ENCODE results near the gene SGK1.

Gene SGK1

DNA sequence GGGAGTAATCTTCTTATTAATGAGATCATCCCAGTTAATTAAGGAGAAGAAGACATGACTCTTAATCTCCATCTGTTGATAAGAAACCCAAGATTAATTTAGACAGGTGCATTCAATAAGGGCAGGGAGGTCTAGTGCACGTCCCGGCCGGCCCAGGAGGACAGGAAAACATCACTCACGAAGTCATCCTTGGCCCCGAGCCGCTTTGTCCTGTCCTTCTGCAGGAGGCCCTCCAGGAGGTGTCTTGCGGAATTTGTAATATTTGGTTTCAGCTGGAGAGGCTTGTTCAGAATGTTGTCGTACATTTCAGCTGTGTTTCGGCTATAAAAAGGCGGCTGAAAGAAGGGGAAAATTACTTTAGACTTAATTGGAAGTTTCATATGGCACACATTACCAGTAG lies 147.1 kb downstream of the SGK1 start:
- in situ Hi-C loops (cut with HindIII; ENCODE audit: low pct_ligation_motif_present, low pct_unique_long_range_greater_than_20kb, low sequenced_read_pairs) = loop anchor here (25.0 kb wide), 1 partner anchor 766 kb away; no protein-coding TSS in a partner anchor

DNA sequence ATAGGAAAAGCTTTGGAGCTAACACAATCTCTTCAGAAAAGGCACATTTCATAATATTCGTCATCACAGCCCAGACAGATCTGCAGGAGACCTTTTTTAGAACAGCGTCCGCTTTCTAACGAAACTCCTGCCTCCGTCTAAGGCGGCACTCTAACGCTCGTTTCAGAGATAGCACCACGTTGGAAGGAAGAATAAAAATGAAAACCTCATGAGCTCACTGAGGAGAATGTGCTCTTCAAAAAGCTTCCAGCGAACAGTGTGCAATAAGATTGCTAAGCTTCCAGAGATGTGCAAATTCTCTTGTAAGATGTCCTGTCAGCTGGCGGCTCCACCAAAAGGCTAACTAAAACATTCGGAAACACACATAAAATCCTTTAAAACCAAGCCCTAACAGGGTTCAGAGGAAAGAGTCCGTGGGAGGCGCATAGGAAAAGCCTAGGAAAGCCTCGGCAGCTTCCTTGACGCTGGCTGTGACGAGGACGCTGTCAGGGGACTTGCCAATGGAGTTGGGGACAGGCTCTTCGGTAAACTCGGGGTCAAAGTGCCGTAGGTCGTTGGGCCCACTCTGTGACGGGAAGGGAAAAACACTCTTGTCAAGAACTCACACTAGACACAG lies 147.9 kb downstream of the SGK1 start:
- in situ Hi-C loops (cut with HindIII; ENCODE audit: low pct_ligation_motif_present, low pct_unique_long_range_greater_than_20kb, low sequenced_read_pairs) = loop anchor here (25.0 kb wide), 1 partner anchor 767 kb away; no protein-coding TSS in a partner anchor

More for the DNA sequence above, 147.1 kb downstream of the SGK1 start:
- DNase-seq = no peak

DNA sequence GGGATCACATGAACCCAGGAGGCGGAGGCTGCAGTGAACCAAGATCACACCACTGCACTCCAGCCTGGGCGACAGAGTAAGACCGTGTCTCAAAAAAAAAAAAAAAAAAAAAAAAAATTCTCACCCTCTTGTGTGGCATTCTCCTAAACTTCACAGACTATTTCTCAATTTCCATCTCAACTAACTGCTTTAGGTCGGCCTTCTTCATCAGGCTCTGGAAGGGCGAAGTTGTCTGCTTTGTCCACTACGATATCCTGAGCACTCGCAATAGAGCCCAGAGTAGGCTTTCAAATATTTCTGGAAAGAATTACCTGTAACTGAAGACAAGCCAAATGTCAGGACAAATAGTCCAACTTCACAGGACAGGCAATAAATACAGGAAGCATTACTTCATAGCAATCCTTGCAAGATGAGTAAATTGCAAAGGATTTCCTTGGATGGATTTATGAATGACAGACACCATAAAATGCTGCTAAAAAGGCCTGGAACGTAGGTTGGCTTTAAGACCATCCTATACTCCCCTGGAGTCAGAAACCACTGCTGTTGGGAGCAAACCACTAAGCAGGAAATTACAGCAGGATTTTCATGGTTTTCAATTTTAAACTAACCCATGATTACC lies 149.2 kb downstream of the SGK1 start:
- no peak for DNase-seq
- in situ Hi-C loops (cut with HindIII; ENCODE audit: low pct_ligation_motif_present, low pct_unique_long_range_greater_than_20kb, low sequenced_read_pairs) = loop anchor here (25.0 kb wide), 1 partner anchor 769 kb away; no protein-coding TSS in a partner anchor

More for the DNA sequence above, 147.9 kb downstream of the SGK1 start:
- no peak for DNase-seq

DNA sequence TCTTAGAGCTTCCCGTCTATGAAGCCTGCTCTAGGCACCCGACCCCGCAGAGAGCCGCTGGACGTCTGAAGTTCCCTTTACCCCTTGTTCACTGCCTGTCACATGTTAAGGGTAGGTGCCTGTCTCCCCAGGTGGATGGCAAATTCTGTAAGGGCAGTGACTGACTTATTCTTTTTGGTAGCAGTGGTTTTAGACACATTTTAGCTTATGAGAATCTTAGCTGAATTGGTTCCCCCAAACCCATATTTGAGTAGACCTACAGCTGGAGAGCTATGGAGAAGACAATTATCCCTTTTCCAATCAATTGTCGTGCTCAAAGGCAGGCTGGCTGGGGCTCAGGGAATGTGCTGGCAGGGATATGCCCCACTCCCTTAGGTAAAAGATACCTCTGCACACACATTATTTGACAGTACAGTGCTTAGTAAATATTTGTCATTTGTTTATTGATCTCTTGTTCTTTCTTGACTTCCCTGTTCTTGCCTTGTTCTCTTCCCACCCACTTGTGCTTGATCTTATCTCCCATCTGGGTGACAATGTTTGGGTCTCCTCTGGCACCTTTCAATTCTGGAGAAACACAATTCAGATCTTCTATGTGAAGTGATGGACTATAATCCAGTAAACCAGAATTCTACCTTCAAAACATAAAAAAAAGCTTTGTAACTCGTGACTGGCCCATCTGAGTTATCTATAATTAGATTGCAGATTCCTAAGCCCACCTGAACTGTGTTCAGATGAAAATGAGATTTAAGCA lies 151.2 kb downstream of the SGK1 start:
- in situ Hi-C loops (cut with HindIII; ENCODE audit: low pct_ligation_motif_present, low pct_unique_long_range_greater_than_20kb, low sequenced_read_pairs) = loop anchor here (25.0 kb wide), 1 partner anchor 771 kb away; no protein-coding TSS in a partner anchor
- no peak for DNase-seq

DNA sequence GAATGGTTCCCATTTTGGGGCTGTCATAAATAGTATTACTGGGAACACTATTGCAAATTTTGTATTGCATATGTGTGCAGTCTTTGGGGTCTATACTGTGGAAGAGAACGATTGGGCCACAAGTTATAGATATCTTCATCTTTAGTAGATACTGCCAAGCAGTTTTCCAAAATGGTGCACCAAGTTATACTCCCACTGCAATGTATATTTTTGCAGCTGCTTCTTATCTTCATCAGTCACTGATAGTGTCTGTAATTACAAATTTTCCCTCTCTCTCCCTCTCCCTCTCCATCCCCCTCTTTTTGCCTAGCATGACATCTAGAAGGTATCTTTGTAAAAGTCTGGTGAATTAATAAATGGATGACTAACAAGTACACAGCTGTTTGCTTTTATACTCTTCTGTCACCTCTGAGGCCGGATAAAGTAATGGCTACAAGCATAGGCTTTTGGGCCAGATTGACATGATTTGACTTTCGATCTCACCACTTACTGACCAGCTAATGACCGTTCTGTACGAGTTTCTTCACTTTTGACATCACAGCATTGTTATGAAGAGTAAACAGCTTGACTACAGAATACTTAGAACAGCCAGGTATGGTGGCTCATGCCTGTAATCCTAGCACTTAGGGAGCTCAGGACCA lies 152.2 kb downstream of the SGK1 start:
- no peak for DNase-seq
- in situ Hi-C loops (cut with HindIII; ENCODE audit: low pct_ligation_motif_present, low pct_unique_long_range_greater_than_20kb, low sequenced_read_pairs) = loop anchor here (25.0 kb wide), 1 partner anchor 772 kb away; no protein-coding TSS in a partner anchor

DNA sequence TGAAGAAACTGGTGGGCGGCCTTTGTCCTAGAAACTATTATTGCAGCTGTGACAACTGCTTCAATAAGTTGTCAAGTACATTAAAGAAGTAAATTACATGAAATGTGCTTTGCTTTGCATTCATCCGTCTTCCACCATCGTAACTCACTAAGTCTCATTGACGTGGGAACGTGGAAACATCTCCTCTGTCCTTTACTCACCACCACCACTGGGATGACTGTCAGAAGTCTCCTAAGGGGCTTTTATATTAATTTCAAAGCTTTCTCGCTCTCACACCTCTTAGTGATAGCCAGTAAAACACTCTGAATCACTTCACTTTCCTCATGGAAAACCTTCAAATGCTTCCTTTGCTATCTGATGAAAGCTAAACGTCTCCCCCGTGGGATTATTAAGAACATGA lies 153.6 kb downstream of the SGK1 start:
- in situ Hi-C loops (cut with HindIII; ENCODE audit: low pct_ligation_motif_present, low pct_unique_long_range_greater_than_20kb, low sequenced_read_pairs) = loop anchor here (25.0 kb wide), 1 partner anchor 773 kb away; no protein-coding TSS in a partner anchor
- DNase-seq = no peak

DNA sequence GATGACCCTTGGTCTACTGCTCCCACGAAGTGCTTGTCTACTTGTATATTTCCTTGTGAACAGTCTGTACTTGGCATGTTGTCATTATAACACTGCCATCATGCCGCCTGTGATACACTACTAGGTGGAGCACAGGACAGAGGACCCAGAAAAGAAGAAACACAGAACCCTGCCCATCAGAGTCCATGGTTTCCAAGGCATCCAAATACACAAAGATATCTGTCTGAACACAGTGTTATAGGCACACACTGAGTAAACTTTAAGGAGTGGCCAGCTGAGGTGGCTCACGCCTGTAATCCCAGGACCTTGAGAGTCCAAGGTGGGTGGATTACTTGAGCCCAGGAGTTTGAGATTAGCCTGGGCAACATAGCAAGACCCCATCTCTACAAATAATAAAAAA lies 155.0 kb downstream of the SGK1 start:
- in situ Hi-C loops (cut with HindIII; ENCODE audit: low pct_ligation_motif_present, low pct_unique_long_range_greater_than_20kb, low sequenced_read_pairs) = loop anchor here (25.0 kb wide), 1 partner anchor 774 kb away; no protein-coding TSS in a partner anchor
- DNase-seq = no peak

DNA sequence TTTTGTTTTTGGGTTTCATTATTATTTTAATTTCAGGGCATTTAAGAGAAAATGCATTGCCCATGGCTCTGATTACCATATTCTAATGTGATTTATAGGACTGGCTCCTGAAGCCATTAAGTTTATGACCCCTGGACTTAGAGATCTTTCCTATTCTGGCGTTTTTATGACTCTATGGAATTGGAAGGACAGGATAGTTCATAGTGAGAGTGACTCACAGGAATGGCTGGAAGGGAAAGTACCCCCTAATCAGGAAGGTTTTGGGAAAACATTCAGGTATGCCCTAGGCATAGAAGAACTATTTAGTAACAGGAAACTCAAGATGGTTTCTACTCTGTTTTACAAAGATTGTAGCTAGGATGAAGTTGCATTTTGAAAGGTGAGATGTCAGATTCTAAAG lies 156.9 kb downstream of the SGK1 start:
- no peak for DNase-seq
- in situ Hi-C loops (cut with HindIII; ENCODE audit: low pct_ligation_motif_present, low pct_unique_long_range_greater_than_20kb, low sequenced_read_pairs) = loop anchor here (25.0 kb wide), 1 partner anchor 776 kb away; no protein-coding TSS in a partner anchor

DNA sequence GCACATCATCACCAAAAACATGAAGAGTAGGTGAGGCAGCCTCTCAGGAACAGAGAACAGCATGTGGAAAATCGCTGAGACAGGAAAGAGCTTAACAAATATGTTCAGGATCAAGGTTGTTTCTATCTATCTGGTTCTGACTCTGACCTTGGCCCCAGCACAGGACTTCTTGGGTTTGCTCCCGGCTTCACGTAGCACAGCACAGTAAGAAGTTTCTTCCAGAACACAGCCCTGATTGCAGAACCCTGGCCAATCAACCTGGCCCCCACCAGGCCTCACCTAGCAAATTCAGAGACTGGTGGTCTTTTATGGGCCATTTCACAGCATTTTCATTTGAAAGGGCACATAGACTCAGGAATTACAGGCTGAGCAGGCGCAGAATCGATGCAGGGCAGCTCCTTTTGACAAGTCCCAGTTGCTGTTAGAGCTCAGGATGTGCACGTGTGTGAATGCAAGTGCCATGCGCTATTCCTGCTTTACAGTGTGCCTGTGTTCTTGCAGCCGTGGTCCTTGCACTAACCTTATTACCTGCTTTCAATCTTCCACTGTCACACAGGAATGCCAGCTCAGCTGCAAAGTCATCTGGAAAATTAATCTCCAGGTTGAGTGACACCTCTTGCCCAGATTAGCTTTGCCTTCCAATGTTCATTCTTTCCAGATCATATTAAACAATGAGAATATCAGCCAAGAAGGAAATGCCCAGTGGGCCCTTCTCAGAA lies 165.0 kb downstream of the SGK1 start:
- in situ Hi-C loops (cut with HindIII; ENCODE audit: low pct_ligation_motif_present, low pct_unique_long_range_greater_than_20kb, low sequenced_read_pairs) = loop anchor here (25.0 kb wide), 1 partner anchor 784 kb away; no protein-coding TSS in a partner anchor
- DNase-seq = no peak

DNA sequence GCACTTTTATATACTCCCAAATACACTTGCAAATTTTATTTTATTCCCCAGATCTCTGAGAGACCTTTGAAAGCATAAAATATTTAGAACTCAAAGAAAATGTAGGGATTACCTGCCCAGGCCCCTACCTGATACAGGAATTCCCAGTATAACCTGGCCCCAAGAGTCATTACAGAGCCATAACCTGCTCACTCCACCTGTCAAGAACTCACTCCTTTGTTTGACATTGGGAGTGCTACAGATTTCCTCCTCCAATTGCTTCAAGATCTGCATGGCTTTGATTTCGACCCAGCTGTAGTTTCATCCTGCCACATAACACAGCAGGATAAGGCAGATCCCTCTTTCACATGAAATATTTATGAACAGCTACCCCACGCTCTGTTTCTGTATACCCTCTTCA lies 169.3 kb downstream of the SGK1 start:
- DNase-seq = no peak
- in situ Hi-C loops (cut with HindIII; ENCODE audit: low pct_ligation_motif_present, low pct_unique_long_range_greater_than_20kb, low sequenced_read_pairs) = no loop called here

DNA sequence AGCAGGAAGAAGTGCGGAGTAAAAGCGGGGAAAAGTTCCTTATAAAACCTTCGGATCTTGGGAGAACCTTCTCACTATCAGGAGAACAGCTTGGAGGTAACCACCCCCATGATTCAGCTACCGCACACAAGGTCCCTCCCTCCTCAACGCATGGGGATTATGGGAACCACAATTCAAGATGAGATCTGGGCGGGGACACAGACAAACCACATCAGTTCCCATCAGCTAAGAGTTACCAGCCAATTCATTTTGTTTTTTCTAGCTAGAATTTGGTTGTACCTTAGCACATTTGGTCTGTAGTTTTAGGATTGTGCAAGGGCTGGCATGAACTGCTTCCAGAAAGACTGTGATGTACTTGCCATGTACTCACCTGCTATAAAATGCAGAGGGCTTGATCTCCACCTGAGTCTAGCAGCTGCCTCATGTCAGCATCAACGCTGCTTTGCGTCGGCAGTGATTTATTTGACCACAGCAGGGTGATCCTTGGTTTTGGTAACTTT lies 170.8 kb downstream of the SGK1 start:
- in situ Hi-C loops (cut with HindIII; ENCODE audit: low pct_ligation_motif_present, low pct_unique_long_range_greater_than_20kb, low sequenced_read_pairs) = no loop called here
- DNase-seq = no peak

DNA sequence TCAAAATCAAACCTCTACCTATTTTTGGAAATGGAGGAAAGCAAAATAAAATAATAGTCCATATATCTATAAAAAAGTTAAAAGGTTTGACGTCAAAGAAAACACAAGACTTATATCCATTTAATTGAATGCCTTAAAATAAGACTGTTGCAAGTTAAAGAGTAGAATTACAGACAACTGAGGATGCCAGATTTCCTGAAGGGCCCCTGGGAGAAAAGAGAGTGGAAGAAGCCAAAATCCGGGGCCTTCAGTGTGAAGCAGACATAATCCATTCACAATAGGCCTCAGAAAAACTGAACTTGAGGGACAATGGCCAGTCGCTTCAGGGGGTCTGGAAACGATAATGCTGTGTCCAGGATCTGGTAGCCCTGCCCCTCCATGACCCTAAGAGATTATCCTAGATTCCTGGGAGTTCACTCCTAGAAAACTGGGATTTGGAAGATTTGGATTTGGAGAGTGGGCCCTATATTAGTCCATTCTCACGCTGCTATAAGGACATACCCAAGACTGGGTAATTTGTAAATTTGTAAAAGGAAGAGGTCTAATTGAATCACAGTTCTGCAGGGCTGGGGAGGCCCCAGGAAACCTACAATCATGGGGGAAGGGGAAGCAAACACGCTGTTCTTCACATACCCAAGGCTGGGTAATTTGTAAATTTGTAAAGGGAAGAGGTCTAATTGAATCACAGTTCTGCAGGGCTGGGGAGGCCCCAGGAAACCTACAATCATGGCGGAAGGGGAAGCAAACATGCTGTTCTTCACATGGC lies 171.5 kb downstream of the SGK1 start:
- in situ Hi-C loops (cut with HindIII; ENCODE audit: low pct_ligation_motif_present, low pct_unique_long_range_greater_than_20kb, low sequenced_read_pairs) = no loop called here
- DNase-seq = no peak

DNA sequence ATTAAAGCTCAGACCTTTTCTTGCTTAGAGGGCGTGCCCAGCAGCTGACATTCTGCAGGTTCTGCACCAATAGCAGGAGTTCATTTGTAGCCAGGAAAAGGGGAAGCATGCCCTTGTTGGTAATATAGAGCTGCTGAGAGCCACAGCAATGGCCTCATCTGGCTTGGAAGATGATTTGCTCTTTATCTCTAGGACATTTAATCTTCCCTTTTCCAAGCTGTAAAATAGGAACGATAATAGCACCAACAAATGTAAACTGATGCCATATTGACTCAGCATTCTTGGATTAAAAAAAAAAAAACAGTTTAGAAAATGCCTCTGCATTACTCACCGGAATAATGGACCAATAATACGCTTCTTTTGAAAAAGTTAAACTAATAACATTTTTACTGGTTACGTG lies 172.1 kb downstream of the SGK1 start:
- no peak for DNase-seq
- in situ Hi-C loops (cut with HindIII; ENCODE audit: low pct_ligation_motif_present, low pct_unique_long_range_greater_than_20kb, low sequenced_read_pairs) = no loop called here

DNA sequence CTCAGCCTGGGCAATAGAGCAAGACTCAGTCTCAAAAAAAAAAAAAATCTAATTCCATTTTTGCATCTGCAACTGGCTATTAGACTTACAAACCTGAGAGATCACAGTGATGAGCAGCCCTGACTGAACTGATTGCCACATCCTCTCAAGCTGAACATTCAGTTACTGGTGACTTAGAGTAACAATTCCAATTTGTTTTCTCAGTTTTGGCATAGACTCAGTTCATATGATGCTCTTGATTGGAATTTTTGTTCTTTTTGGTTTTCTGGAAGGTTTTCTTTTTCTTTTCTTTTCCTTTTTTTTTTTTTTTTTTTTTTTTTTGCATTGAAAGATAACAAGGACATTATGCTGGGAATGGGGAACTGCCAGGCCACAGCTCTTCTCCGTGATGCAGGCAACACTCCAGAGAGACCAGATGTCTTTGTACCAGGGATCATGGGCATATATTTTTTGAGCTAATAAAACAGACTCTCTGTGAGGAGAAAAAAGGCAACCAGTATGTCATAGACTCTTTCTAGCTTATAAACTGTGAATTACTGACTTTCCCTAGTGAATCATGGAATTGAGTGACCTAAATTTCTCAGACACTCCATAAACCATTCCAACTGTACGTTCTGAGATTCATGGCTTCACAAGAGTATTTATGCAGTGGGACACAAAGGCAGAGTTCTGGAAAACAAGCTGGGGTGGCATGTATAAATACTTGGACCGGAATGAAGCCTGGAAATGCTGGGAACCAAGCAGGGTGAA lies 179.5 kb downstream of the SGK1 start:
- in situ Hi-C loops (cut with HindIII; ENCODE audit: low pct_ligation_motif_present, low pct_unique_long_range_greater_than_20kb, low sequenced_read_pairs) = no loop called here

DNA sequence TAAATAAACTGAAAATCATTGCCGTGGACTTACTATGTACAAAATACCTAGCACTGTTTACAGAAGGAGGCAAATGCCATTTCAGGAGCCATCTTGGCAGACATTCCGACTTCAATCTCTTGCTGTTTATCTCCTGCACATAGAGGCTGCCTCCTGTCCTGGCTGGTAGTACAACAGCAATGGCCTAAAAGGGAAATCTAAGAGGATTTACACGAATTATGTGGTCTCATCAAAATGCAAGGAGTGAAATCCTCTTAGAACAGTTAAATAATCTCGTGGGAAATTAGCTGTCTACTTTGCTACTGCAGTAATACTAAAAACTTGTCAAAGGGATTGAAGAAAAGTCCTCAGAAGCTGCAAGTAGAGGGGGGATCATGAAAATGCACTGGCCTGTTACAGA lies 183.3 kb downstream of the SGK1 start:
- no peak for DNase-seq
- in situ Hi-C loops (cut with HindIII; ENCODE audit: low pct_ligation_motif_present, low pct_unique_long_range_greater_than_20kb, low sequenced_read_pairs) = no loop called here

More for the DNA sequence above, 179.5 kb downstream of the SGK1 start:
- DNase-seq = no peak

DNA sequence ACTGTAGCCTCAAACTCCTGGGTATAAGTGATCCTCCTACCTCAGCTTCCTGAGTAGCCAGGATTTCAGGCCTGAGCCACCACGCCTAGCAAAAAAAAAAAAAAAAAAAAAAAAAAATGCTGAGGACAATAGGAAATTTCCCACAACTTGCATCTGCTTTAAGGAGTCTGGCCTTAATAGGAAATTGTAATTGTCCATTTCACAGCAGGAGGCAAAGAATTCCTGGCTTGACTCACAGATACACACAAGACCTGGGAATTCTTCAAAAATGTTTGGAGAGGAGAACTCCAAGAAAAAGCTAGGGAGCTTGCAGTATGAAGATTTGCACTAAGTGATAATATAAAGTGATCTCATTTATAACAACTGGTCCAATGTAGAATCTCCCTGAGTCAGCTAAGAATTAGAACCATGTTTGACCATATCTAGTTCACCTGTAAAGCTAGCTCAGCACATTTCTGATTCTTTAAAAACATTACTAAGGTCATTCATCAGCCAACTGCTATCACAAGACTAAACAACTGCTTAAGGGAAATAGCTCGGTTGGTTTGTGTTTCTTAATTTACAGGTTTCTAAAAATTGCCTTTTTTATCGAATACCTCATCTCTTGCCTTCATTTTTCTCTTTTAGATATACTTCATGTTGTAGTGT lies 185.3 kb downstream of the SGK1 start:
- DNase-seq = no peak
- in situ Hi-C loops (cut with HindIII; ENCODE audit: low pct_ligation_motif_present, low pct_unique_long_range_greater_than_20kb, low sequenced_read_pairs) = no loop called here

Data from ACHN (cell line).